Mesothelial cell of epicardium (in vitro differentiated cells): ENCODE results near the gene SLC30A7. TPM values are rescaled to one million over a fixed set of nuclear protein-coding genes. Genes with fewer than 3 reads are reported as not detected.
A peak's percentile ranks its signal among the peaks of the same experiment; 100 is the strongest.
"Not testable (repeated sequence)": the region's sequence is repeated elsewhere in the genome, so short reads cannot be mapped to it uniquely, and the experiment has no call there.

Experiments
- DNase-seq, 2 experiments: peaks; one replicate each; pipeline ENCODE4 v3.0.0; 2021; ENCODE audit warnings: low spot score in 2 of 2; ENCODE audit not compliant: unreplicated experiment in 2 of 2
- H3K27ac Mint-ChIP-seq: 2 replicates; pipeline ENCODE4 v1.8.0; 2021; ENCODE audit warnings: mixed read lengths
- H3K27me3 Mint-ChIP-seq: 2 replicates; pipeline ENCODE4 v1.8.0; 2021; ENCODE audit warnings: low read depth, mixed read lengths
- H3K36me3 Mint-ChIP-seq: 2 replicates; pipeline ENCODE4 v1.8.0; 2021; ENCODE audit warnings: mixed read lengths
- H3K4me1 Mint-ChIP-seq: 2 replicates; pipeline ENCODE4 v1.8.0; 2021; ENCODE audit warnings: mixed read lengths
- H3K4me3 Mint-ChIP-seq: 2 replicates; pipeline ENCODE4 v1.8.0; 2021; ENCODE audit warnings: mild to moderate bottlenecking, moderate library complexity, mixed read lengths
- H3K9me3 Mint-ChIP-seq: 2 replicates; pipeline ENCODE4 v1.8.0; 2021; ENCODE audit warnings: mixed read lengths
- CTCF ChIP-seq: fragments of 200-600 bp; sonication (generic); IDR thresholded peaks from one replicate; pipeline ENCODE4 v1.5.0; 2021; ENCODE audit warnings: antibody characterized with exemption; ENCODE audit not compliant: unreplicated experiment
- total RNA-seq: library from RNA; stranded (reverse); gene quantifications from 3 replicates; pipeline ENCODE4 v1.2.1, GENCODE V29; 2021

Gene SLC30A7
- total RNA-seq, 1 donor from 2014 or later: 43.5 TPM

GRCh38 chr1:100943533-100943932, 47.6 kb downstream of the SLC30A7 start:
- H3K27ac Mint-ChIP-seq: no peak overlapping the region
- no peaks in the 10 kb centered on the region for H3K27me3 Mint-ChIP-seq
- no peak overlapping the region for H3K4me3 Mint-ChIP-seq
- TF ChIP-seq CTCF: no peak
- peaks cover 3% of the 10 kb centered on the region for H3K4me1 Mint-ChIP-seq
- peaks cover 64% of the 10 kb centered on the region for H3K36me3 Mint-ChIP-seq
- no peak for DNase-seq
- peaks cover 28% of the 10 kb centered on the region for H3K9me3 Mint-ChIP-seq

GRCh38 chr1:100946064-100946463, 50.2 kb downstream of the SLC30A7 start:
- not testable (repeated sequence) for H3K27ac Mint-ChIP-seq, H3K27me3 Mint-ChIP-seq, H3K4me3 Mint-ChIP-seq, DNase-seq
- Mint-ChIP-seq H3K9me3 (peaks cover 31% of the 10 kb centered on the region), H3K36me3 (peaks cover 63% of the 10 kb centered on the region), H3K4me1 (peaks cover 11% of the 10 kb centered on the region)

DNA sequence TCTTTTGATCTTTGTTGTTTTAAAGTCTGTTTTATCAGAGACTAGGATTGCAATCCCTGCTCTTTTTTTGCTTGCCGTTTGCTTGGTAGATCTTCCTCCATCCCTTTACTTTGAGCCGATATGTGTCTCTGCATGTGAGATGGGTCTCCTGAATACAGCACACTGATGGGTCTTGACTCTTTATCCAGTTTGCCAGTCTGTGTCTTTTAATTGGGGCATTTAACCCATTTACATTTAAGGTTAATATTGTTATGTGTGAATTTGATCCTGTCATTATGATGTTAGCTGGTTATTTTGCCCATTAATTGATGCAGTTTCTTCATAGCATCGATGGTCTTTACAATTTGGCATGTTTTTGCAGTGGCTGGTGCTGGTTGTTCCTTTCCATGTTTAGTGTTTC, 51.9 kb downstream of the SLC30A7 start:
- not testable (repeated sequence) for DNase-seq, H3K4me3 Mint-ChIP-seq, H3K27ac Mint-ChIP-seq, H3K4me1 Mint-ChIP-seq, H3K27me3 Mint-ChIP-seq
- H3K9me3 Mint-ChIP-seq: peaks cover 31% of the 10 kb centered on the region
- H3K36me3 Mint-ChIP-seq: peaks cover 70% of the 10 kb centered on the region

DNA sequence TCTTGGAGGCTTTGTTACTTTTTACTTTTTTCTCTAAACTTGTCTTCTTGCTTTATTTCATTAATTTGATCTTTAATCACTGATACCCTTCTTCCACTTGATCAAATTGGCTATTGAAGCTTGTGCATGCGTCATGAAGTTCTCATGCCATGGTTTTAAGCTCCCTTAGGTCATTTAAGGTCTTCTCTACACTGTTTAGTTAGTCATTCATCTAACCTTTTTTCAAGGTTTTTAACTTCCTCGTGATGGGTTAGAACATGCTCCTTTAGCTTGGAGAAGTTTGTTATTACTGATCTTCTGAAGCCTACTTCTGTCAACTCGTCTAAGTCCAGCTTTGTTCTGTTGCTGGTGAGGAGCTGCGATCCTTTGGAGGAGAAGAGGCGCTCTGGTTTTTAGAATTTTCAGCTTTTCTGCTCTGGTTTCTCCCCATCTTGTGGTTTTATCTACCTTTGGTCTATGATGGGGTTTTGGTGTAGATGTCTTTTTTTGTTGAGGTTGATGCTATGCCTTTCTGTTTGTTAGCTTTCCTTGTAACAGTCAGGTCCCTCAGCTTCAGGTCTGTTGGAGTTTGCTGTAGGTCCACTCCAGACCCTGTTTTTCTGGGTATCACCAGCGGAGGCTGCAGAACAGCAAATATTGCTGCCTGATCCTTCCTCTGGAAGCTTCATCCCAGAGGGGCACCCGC, 53.0 kb downstream of the SLC30A7 start:
- not testable (repeated sequence) for H3K27me3 Mint-ChIP-seq, H3K4me3 Mint-ChIP-seq, H3K4me1 Mint-ChIP-seq, H3K27ac Mint-ChIP-seq, DNase-seq
- peaks cover 31% of the 10 kb centered on the region for H3K9me3 Mint-ChIP-seq
- H3K36me3 Mint-ChIP-seq: peaks cover 70% of the 10 kb centered on the region

DNA sequence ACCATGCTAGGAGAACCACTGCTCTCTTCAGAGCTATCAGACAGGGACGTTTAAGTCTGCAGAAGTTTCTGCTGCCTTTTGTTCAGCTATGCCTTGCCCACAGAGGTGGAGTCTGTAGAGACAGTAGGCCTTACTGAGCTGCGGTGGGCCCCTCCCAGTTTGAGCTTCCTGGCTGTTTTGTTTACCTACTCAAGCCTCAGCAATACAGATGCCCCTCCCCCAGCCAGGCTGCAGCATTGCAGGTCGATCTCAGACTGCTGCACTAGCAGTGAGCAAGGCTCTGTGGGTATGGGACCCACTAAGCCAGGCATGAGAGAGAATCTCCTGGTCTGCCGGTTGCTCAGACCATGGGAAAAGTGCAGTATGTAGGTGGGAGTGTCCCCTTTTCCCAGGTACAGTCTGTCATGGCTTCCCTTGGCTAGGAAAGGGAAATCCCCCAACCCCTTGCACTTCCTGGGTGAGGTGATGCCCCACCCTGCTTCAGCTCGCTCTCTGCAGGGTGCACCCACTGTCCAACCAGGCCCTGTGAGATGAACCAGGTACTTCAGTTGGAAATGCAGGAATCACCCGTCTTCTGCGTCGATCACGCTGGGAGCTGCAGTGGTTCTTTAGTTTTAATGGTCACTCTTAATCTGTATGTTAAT, 53.7 kb downstream of the SLC30A7 start:
- not testable (repeated sequence) for H3K4me3 Mint-ChIP-seq, H3K27me3 Mint-ChIP-seq, H3K4me1 Mint-ChIP-seq, H3K27ac Mint-ChIP-seq, DNase-seq
- peaks cover 67% of the 10 kb centered on the region for H3K36me3 Mint-ChIP-seq
- peaks cover 31% of the 10 kb centered on the region for H3K9me3 Mint-ChIP-seq

- Mint-ChIP-seq H3K4me3 (no peak overlapping the region), H3K27me3 (no peaks in the 10 kb centered on the region), H3K9me3 (peaks cover 31% of the 10 kb centered on the region), H3K4me1 (peaks cover 10% of the 10 kb centered on the region), H3K27ac (no peak overlapping the region), H3K36me3 (peaks cover 61% of the 10 kb centered on the region)
- no peak for DNase-seq
- no peak for TF ChIP-seq CTCF
Measured at GRCh38 chr1:100950337-100950736, 54.4 kb downstream of the SLC30A7 start.

GRCh38 chr1:100950781-100951180, 54.9 kb downstream of the SLC30A7 start:
- no peaks in the 10 kb centered on the region for H3K27me3 Mint-ChIP-seq
- H3K4me3 Mint-ChIP-seq: no peak overlapping the region
- DNase-seq: no peak
- H3K36me3 Mint-ChIP-seq: peaks cover 57% of the 10 kb centered on the region
- TF ChIP-seq CTCF: no peak
- H3K9me3 Mint-ChIP-seq: peaks cover 29% of the 10 kb centered on the region
- H3K4me1 Mint-ChIP-seq: peaks cover 11% of the 10 kb centered on the region
- peak overlapping the region; percentile 7 for H3K27ac Mint-ChIP-seq
